Lower leg skin (tissue), 4 donors: Measurements from ENCODE around the gene SPATA31C2. TPM values are rescaled to one million over a fixed set of nuclear protein-coding genes. Genes with fewer than 3 reads are reported as not detected.
"Not testable (repeated sequence)": the region's sequence is repeated elsewhere in the genome, so short reads cannot be mapped to it uniquely, and the experiment has no call there.

ENCODE experiments used
- DNase-seq, 2 donors: peaks; one replicate each; pipeline ENCODE4 v3.0.0-alpha.2; 2019; ENCODE audit warnings: low spot score in 2 of 2
- H3K4me3 ChIP-seq: fragments of 200-600 bp; sonication (generic); 2 replicates; pipeline ENCODE4 v1.5.1; 2017; ENCODE audit warnings: mild to moderate bottlenecking, low read depth; ENCODE audit not compliant: poor library complexity, severe bottlenecking
- CTCF ChIP-seq, 3 donors: fragments of 450-650 bp; IDR thresholded peaks; one replicate each; pipeline ENCODE4 v1.5.1; 2016; ENCODE audit warnings: antibody characterized with exemption in 3 of 3, mild to moderate bottlenecking in 3 of 3, moderate library complexity in 2 of 3
- POLR2A ChIP-seq, 2 donors: fragments of 450-650 bp; IDR thresholded peaks; one replicate each; pipeline ENCODE4 v1.6.1; 2016 to 2017; ENCODE audit warnings: antibody characterized with exemption in 2 of 2, mild to moderate bottlenecking in 1 of 2, moderate library complexity in 1 of 2
- WGBS, 2 donors: methylation state at CpG; one replicate each; pipeline ENCODE4 v1.1.5; 2018; 5-methylcytosine and 5-hydroxymethylcytosine counted together
- intact Hi-C: fragments of 100-400 bp; cut with DNase I; formaldehyde crosslinking; loops from one replicate; pipeline ENCODE4 v1.15.0; 2023; ENCODE audit warnings: low total_unique reads
- total RNA-seq, 4 donors: library from RNA; depleted of rRNA; stranded (reverse); fragments of >200 nt; gene quantifications; one replicate each; pipeline ENCODE4 v1.1.0, GENCODE V29; 2016

Gene SPATA31C2
- total RNA-seq, 4 donors from 2014 or later, result not detected

- no peak for TF ChIP-seq CTCF (IDR thresholded peaks at IDR 0.05)
- TF ChIP-seq POLR2A (IDR thresholded peaks at IDR 0.05), result no peak
- no peak for DNase-seq
- intact Hi-C loops, result no loop called here
- WGBS, 2 donors, result 55 to 57% methylated on average over 6 of the region's 6 CpGs
- no peak overlapping the region for H3K4me3 ChIP-seq
These were observed 5.8 kb upstream of the SPATA31C2 start for GRCh38 chr9:88143957-88144625.

DNA sequence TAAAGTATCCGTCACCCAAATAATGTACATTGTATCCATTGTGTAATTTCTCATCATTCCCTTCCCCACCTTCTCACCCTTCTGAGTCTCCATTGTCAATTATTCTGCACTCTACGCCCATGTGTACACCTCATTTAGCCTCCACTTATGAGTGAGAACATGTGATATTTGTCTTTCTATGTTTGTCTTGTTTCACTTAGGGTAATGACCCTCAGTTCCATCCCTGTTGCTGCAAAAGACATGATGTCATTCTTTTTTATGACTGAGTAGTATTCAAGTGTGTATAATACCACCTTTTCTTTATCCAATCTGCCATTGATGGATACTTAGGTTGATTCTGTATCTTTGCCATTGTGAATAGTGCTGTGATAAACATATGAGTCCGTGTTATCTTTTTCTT lies 4.9 kb upstream of the SPATA31C2 start:
- H3K4me3 ChIP-seq, result no peak overlapping the region
- intact Hi-C loops, result no loop called here
- 83 to 92% methylated on average over 3 of the region's 3 CpGs for WGBS, 2 donors
- no peak for TF ChIP-seq CTCF (IDR thresholded peaks at IDR 0.05)
- no peak for DNase-seq

- DNase-seq, H3K4me3 ChIP-seq, intact Hi-C loops: not testable (repeated sequence)
- 62 to 64% methylated on average over 12 of the region's 12 CpGs for WGBS, 2 donors
These were observed 4.7 kb downstream of the SPATA31C2 start for GRCh38 chr9:88133552-88133951.

DNA sequence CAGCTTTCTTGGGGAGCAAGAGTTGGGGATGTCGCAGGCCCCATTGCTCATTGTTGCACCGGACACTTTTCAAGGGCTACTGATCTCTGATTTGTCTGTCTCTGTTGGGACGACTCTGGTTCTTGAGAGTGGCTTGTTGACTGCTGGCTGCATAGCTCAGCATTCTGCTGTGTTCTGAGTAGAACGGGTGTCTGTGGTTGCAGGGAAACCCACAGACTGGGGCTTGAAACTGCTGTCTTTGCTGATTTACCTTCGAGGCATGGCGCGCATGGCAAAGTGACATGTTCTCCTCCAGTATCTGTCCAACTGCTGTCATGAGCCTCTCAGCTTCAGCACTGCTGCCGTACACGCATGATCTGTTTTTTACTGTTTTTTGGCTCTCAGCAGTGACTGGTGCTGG lies 8.7 kb downstream of the SPATA31C2 start:
- DNase-seq, H3K4me3 ChIP-seq, intact Hi-C loops: not testable (repeated sequence)
- WGBS, 2 donors, result 15 to 46% methylated on average over 7 to 8 of the region's 9 CpGs

GRCh38 chr9:88127700-88128300 lies 10.5 kb downstream of the SPATA31C2 start:
- DNase-seq, intact Hi-C loops, H3K4me3 ChIP-seq: not testable (repeated sequence)
- WGBS, 2 donors, result 90 to 97% methylated on average over 10 to 11 of the region's 13 CpGs

GRCh38 chr9:88123413-88123812 lies 14.9 kb downstream of the SPATA31C2 start:
- DNase-seq, intact Hi-C loops, H3K4me3 ChIP-seq: not testable (repeated sequence)

- DNase-seq, intact Hi-C loops, H3K4me3 ChIP-seq: not testable (repeated sequence)
- WGBS, 2 donors, result 58 to 69% methylated on average over 5 of the region's 5 CpGs
These were observed 20.2 kb downstream of the SPATA31C2 start for GRCh38 chr9:88118121-88118520.

GRCh38 chr9:88114968-88115612 lies 23.2 kb downstream of the SPATA31C2 start:
- DNase-seq, H3K4me3 ChIP-seq, intact Hi-C loops: not testable (repeated sequence)
- WGBS, 2 donors, result 89 to 96% methylated on average over 5 to 10 of the region's 13 CpGs

DNA sequence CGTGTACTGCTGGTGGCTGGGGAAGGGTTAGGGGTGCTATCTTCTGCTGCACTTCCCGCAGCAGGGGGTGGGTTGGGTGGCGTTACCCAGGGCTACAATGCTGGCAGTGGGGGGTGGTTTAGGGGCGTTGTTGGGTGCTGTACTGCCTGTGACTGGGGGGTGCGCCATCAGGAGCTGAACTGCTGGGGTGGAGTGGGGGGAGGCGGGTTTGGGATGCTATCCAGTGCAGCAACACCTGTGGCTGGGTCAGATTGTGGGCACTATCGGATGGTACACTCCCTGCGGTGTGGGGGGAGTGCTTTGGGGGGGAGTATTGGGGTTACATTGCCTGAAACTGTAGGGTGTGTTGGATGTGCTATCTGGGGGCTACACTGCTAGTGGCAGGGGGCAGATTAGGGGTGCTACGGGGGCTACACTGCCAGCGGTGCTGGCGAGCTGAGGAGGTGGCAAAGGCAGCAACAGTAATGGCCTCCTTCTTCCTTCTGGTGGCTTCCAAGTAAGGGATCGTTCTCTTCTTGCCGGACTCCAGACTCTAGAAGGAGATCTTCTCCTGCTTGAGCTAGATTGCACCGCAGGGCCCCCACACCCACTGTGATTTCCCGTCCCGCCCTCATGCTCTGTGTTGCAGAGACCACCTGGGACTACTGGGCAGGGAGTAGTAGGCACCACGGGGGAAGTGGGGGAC lies 23.9 kb downstream of the SPATA31C2 start:
- intact Hi-C loops, DNase-seq, H3K4me3 ChIP-seq: not testable (repeated sequence)
- 82 to 95% methylated on average over 9 to 15 of the region's 17 CpGs for WGBS, 2 donors

GRCh38 chr9:88113156-88114130 lies 24.8 kb downstream of the SPATA31C2 start:
- intact Hi-C loops, H3K4me3 ChIP-seq, DNase-seq: not testable (repeated sequence)
- WGBS, 2 donors, result 92 to 93% methylated on average over 35 to 36 of the region's 38 CpGs
